PC-3 (cell line): ENCODE data around the gene MTCH1. TPM values are rescaled to one million over a fixed set of nuclear protein-coding genes. Genes with fewer than 3 reads are reported as not detected.
A peak's percentile ranks its signal among the peaks of the same experiment; 100 is the strongest.

ENCODE experiments used
- ATAC-seq: fragments of 200-7000 bp; cut with Tn5 transposase; 2 replicates; pipeline ENCODE4 v1.9.1; 2020; ENCODE audit warnings: mild to moderate bottlenecking, moderate library complexity
- BruUV-seq: library from RNA; stranded (reverse); fragments of 400-500 nt; replicated peaks from 2 replicates; lab custom pipeline; 2021; lab: Mats Ljungman, UMichigan
- CTCF ChIA-PET: fragments of 300-600 bp; sonication (Branson Sonifier 250); formaldehyde crosslinking; loops from one replicate; lab custom pipeline; 2022; ENCODE audit warnings: antibody characterized with exemption; lab: Charles Lee
- POLR2A ChIA-PET: fragments of 300-600 bp; sonication (Branson Sonifier 250); formaldehyde crosslinking; loops from one replicate; lab custom pipeline; 2022; ENCODE audit warnings: antibody characterized with exemption; ENCODE audit not compliant: unreplicated experiment; lab: Charles Lee
- DNase-seq: peaks from one replicate; pipeline ENCODE4 v3.0.0-alpha.2; 2015
- H2AFZ ChIP-seq: fragments of 300-600 bp; sonication (generic); 2 replicates; pipeline ENCODE4 v1.6.0; 2016; ENCODE audit warnings: antibody characterized with exemption, low read length
- H3F3A ChIP-seq: fragments of 300-600 bp; sonication (generic); one replicate; pipeline ENCODE4 v1.6.0; 2017; ENCODE audit warnings: antibody characterized with exemption, low read length, control low read depth, mild to moderate bottlenecking; ENCODE audit not compliant: unreplicated experiment
- H3K27ac ChIP-seq: fragments of 300-600 bp; sonication (generic); 2 replicates; pipeline ENCODE4 v1.5.1; 2016; ENCODE audit warnings: mild to moderate bottlenecking, low read length
- H3K27me3 ChIP-seq: fragments of 300-600 bp; sonication (generic); 2 replicates; pipeline ENCODE4 v1.6.1; 2016; ENCODE audit warnings: low read length, mixed read lengths
- H3K36me3 ChIP-seq: fragments of 300-600 bp; sonication (generic); 2 replicates; pipeline ENCODE4 v1.6.1; 2016; ENCODE audit warnings: low read depth, mixed run types, low read length, mixed read lengths
- H3K4me1 ChIP-seq: fragments of 300-600 bp; sonication (generic); 2 replicates; pipeline ENCODE4 v1.5.1; 2016; ENCODE audit warnings: low read length; ENCODE audit not compliant: insufficient read depth
- H3K4me2 ChIP-seq: fragments of 300-600 bp; sonication (generic); 2 replicates; pipeline ENCODE4 v1.6.0; 2016; ENCODE audit warnings: low read length
- H3K4me3 ChIP-seq: fragments of 300-600 bp; sonication (generic); 2 replicates; pipeline ENCODE4 v1.5.1; 2016; ENCODE audit warnings: mild to moderate bottlenecking, low read length, mixed read lengths
- H3K79me2 ChIP-seq: fragments of 300-600 bp; sonication (generic); 2 replicates; pipeline ENCODE4 v1.6.1; 2017; ENCODE audit warnings: low read length, mixed read lengths
- H3K9ac ChIP-seq: fragments of 300-600 bp; sonication (generic); 2 replicates; pipeline ENCODE4 v1.6.0; 2016; ENCODE audit warnings: mild to moderate bottlenecking, low read length
- H3K9me2 ChIP-seq: fragments of 300-600 bp; sonication (generic); replicated peaks from 2 replicates; pipeline ENCODE4 v1.6.1; 2016; ENCODE audit warnings: mixed run types, low read length, mixed read lengths
- H3K9me3 ChIP-seq: fragments of 300-600 bp; sonication (generic); 2 replicates; pipeline ENCODE4 v1.6.1; 2016; ENCODE audit warnings: low read length, mixed read lengths
- H4K20me1 ChIP-seq: fragments of 300-600 bp; sonication (generic); 2 replicates; pipeline ENCODE4 v1.6.1; 2016; ENCODE audit warnings: low read length, mixed read lengths
- EZH2 ChIP-seq: fragments of 300-600 bp; sonication (generic); IDR thresholded peaks from one replicate; pipeline ENCODE4 v1.6.1; 2017; ENCODE audit warnings: antibody characterized with exemption, mild to moderate bottlenecking, low read length; ENCODE audit not compliant: unreplicated experiment
- EZH2phosphoT487 ChIP-seq: fragments of 300-600 bp; sonication (generic); IDR thresholded peaks from 2 replicates; pipeline ENCODE4 v1.6.1; 2018; ENCODE audit warnings: mild to moderate bottlenecking, antibody characterized with exemption, low read length, borderline replicate concordance
- intact Hi-C: fragments of 100-400 bp; cut with micrococcal nuclease; formaldehyde crosslinking; loops from 2 replicates; pipeline ENCODE4 v1.9.0; 2023
- total RNA-seq: library from RNA; depleted of rRNA; stranded (reverse); fragments of >200 nt; gene quantifications from 2 replicates; pipeline ENCODE4 v1.2.3, GENCODE V29; 2014
- TF ChIP-seq, protein P1 (sequence below): fragments of 300-600 bp; sonication (generic); conservative IDR thresholded peaks from 2 replicates; pipeline ENCODE4 v1.5.1; 2017; ENCODE audit warnings: antibody characterized with exemption, low read depth, mild to moderate bottlenecking, low read length

The MTCH1 gene
- total RNA-seq, 1 experiment from 2014 or later = 253 TPM

DNA sequence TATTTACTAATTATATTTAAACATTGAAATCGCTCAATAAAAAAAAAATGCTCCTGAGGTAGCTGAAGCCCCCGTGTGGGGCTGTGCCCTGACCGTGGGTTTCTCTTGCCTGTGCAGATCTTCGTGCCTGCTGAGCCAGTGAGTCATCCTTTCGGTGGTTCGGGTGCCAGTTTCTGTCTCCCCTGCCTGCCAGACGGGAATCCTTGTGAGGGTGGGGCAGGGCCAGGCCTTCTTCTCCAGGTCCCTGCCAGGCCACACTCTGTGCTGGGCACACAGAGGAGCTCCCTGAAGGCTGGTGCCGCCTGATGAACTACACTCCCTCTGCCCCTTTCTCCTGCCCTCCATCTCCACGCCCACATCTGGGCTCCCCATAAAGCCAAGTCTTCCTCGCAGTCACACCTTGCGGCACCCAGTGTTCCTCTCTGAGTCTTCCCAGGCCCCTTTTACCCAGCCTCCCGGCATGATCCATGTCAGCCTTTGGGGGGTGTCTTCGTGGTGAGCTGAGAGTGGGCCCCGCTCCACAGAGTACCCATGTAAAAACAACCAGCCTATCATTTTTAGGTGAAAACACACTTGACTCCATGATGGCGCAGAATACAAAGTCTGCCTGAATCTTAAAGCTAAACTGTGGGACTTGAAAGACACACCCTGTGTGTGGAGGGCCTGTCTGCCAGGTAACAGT is 38.8 kb upstream of the MTCH1 start:
- CTCF ChIA-PET = interaction anchor here (0.7 to 1.6 kb wide), 5 partner anchors 32 to 186 kb away, joined by 3 to 9 read pairs (median 4); no protein-coding TSS in a partner anchor
- TSS peak; percentile 36 for BruUV-seq

DNA sequence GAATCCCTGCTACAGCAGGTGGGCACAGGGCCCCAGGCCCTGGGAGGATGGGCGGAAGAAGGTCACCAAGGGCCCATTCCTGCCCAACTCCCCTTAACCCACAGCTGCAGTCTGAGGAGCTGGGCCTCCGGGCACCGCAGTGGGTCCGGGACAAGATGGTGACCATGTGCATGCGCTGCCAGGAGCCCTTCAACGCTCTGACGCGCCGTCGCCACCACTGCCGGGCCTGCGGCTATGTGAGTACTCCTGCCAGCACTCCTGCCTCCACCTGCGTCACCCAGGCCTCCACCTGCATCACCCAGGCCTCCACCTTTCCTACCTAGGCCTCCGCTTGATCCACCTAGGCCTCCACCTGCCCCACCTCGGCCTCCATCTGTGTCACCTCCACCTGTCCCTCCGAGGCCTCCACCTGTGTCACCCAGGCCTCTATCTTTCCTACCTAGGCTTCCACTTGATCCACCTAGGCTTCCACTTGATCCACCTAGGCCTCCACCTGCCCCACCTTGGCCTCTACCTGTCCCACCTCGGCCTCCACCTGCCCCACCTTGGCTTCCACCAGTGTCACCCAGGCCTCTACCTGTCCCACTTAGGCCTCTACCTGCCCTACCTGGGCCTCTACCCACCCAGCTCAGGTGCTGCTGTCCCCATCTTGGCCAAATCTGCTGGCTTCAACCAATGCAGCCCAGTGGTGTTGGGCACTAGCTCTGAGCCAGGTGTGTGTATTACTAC is 36.3 kb upstream of the MTCH1 start:
- peaks cover 58% of the 10 kb centered on the region for H3K4me1 ChIP-seq
- TF ChIP-seq EZH2phosphoT487 (no peak), EZH2 (no peak)
- TF ChIP-seq, protein P1, sequence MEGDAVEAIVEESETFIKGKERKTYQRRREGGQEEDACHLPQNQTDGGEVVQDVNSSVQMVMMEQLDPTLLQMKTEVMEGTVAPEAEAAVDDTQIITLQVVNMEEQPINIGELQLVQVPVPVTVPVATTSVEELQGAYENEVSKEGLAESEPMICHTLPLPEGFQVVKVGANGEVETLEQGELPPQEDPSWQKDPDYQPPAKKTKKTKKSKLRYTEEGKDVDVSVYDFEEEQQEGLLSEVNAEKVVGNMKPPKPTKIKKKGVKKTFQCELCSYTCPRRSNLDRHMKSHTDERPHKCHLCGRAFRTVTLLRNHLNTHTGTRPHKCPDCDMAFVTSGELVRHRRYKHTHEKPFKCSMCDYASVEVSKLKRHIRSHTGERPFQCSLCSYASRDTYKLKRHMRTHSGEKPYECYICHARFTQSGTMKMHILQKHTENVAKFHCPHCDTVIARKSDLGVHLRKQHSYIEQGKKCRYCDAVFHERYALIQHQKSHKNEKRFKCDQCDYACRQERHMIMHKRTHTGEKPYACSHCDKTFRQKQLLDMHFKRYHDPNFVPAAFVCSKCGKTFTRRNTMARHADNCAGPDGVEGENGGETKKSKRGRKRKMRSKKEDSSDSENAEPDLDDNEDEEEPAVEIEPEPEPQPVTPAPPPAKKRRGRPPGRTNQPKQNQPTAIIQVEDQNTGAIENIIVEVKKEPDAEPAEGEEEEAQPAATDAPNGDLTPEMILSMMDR = no peak
- H3K27me3 ChIP-seq = no peaks in the 10 kb centered on the region
- no TSS peak for BruUV-seq
- CTCF ChIA-PET = interaction anchor here (0.5 to 5.1 kb wide), 4 partner anchors 116 to 253 kb away, joined by 3 to 40 read pairs (median 3); no protein-coding TSS in a partner anchor
- ATAC-seq (no peak), DNase-seq (no peak)
- peaks cover 10% of the 10 kb centered on the region for H3F3A ChIP-seq
- no peaks in the 10 kb centered on the region for H3K9me3 ChIP-seq
- H3K79me2 ChIP-seq = no peaks in the 10 kb centered on the region
- intact Hi-C loops = no loop called here
- no peak overlapping the region for H2AFZ ChIP-seq
- H3K4me2 ChIP-seq = peak overlapping the region; percentile 68; the same call in 1 of the 2 replicates
- H3K9ac ChIP-seq = peak overlapping the region; percentile 78
- no peaks in the 10 kb centered on the region for H3K9me2 ChIP-seq
- POLR2A ChIA-PET = no interaction called here
- H3K4me3 ChIP-seq = no peak overlapping the region
- peak overlapping the region; percentile 97 for H3K27ac ChIP-seq
- H3K36me3 ChIP-seq = no peaks in the 10 kb centered on the region; the same call in 1 of the 2 replicates
- no peaks in the 10 kb centered on the region for H4K20me1 ChIP-seq

More for the DNA sequence above, 38.8 kb upstream of the MTCH1 start:
- ATAC-seq (peak; percentile 70), DNase-seq (peak; percentile 95)
- H3K9ac ChIP-seq = peak overlapping the region; percentile 93
- H4K20me1 ChIP-seq = no peaks in the 10 kb centered on the region
- peaks cover 10% of the 10 kb centered on the region for H3F3A ChIP-seq
- H3K36me3 ChIP-seq = no peaks in the 10 kb centered on the region
- H3K4me3 ChIP-seq = peak overlapping the region; percentile 39; the same call in 1 of the 2 replicates
- TF ChIP-seq, protein P1 = no peak
- no peak for TF ChIP-seq EZH2phosphoT487
- no peaks in the 10 kb centered on the region for H3K27me3 ChIP-seq
- POLR2A ChIA-PET = interaction anchor here (0.6 to 0.7 kb wide), 4 partner anchors 29 to 332 kb away, joined by 3 to 9 read pairs (median 4); no protein-coding TSS in a partner anchor
- H3K27ac ChIP-seq = peak overlapping the region; percentile 97
- H3K79me2 ChIP-seq = no peaks in the 10 kb centered on the region
- H3K9me3 ChIP-seq = no peaks in the 10 kb centered on the region
- H3K9me2 ChIP-seq = no peaks in the 10 kb centered on the region
- intact Hi-C loops = no loop called here
- H2AFZ ChIP-seq = peak overlapping the region; percentile 7; the same call in 1 of the 2 replicates
- peaks cover 51% of the 10 kb centered on the region for H3K4me1 ChIP-seq
- H3K4me2 ChIP-seq = peak overlapping the region; percentile 68
